Liver (tissue), 9 donors: Measurements from ENCODE around the gene ZNF493. TPM values are rescaled to one million over a fixed set of nuclear protein-coding genes. Genes with fewer than 3 reads are reported as not detected.

Source experiments
- DNase-seq: peaks from one replicate; pipeline ENCODE4 v3.0.0-alpha.2; 2017; ENCODE audit warnings: low spot score
- H3K27ac ChIP-seq, 2 donors: one replicate each; pipeline ENCODE4 v1.7.0; 2013; ENCODE audit warnings: inconsistent platforms in 2 of 2, low read length in 2 of 2, control low read depth in 1 of 2, low read depth in 1 of 2, mild to moderate bottlenecking in 1 of 2
- H3K27me3 ChIP-seq, 4 donors: one replicate each; pipeline versions ENCODE4 v1.6.1 to v1.7.0; 2013; ENCODE audit warnings: low read length in 3 of 4, inconsistent platforms in 1 of 4, mild to moderate bottlenecking in 1 of 4, moderate library complexity in 1 of 4; ENCODE audit not compliant: control insufficient read depth in 4 of 4, insufficient read depth in 4 of 4
- H3K36me3 ChIP-seq, 4 donors: one replicate each; pipeline versions ENCODE4 v1.6.1 to v1.7.0; 2013; ENCODE audit warnings: low read length in 3 of 4, mild to moderate bottlenecking in 3 of 4, low read depth in 1 of 4, moderate library complexity in 1 of 4; ENCODE audit not compliant: control insufficient read depth in 4 of 4, insufficient read depth in 3 of 4
- H3K4me1 ChIP-seq, 4 donors: one replicate each; pipeline versions ENCODE4 v1.6.1 to v1.7.0; 2013; ENCODE audit warnings: low read length in 3 of 4, mild to moderate bottlenecking in 3 of 4, moderate library complexity in 1 of 4; ENCODE audit not compliant: control insufficient read depth in 4 of 4, insufficient read depth in 4 of 4
- H3K4me3 ChIP-seq, 3 donors: one replicate each; pipeline versions ENCODE4 v1.6.1 to v1.7.0; 2013; ENCODE audit warnings: low read length in 3 of 3, control low read depth in 1 of 3, low read depth in 1 of 3, mild to moderate bottlenecking in 1 of 3
- H3K9ac ChIP-seq, 2 donors: one replicate each; pipeline ENCODE4 v1.7.0; 2013; ENCODE audit warnings: low read length in 2 of 2, mild to moderate bottlenecking in 2 of 2, moderate library complexity in 2 of 2, control low read depth in 1 of 2, low read depth in 1 of 2
- H3K9me3 ChIP-seq, 4 donors: one replicate each; pipeline versions ENCODE4 v1.6.1 to v1.7.0; 2013; ENCODE audit warnings: low read length in 3 of 4; ENCODE audit not compliant: control insufficient read depth in 4 of 4
- EGR1 ChIP-seq, 2 donors: IDR thresholded peaks; 2 replicates each; pipeline ENCODE4 v1.6.1; 2016 to 2018; ENCODE audit warnings: antibody characterized with exemption in 2 of 2, low read depth in 2 of 2
- FOXA1 ChIP-seq: IDR thresholded peaks from 2 replicates; pipeline ENCODE4 v1.6.1; 2016; ENCODE audit warnings: antibody characterized with exemption
- FOXA2 ChIP-seq: IDR thresholded peaks from 2 replicates; pipeline ENCODE4 v1.6.1; 2016; ENCODE audit warnings: antibody characterized with exemption
- GABPA ChIP-seq, 2 donors: IDR thresholded peaks in 1 of 2; conservative IDR thresholded peaks in 1 of 2; 2 replicates each; pipeline ENCODE4 v1.6.1; 2016; ENCODE audit warnings: antibody characterized with exemption in 2 of 2, mild to moderate bottlenecking in 1 of 2, moderate library complexity in 1 of 2
- HNF4A ChIP-seq, 2 donors: conservative IDR thresholded peaks; 2 replicates each; pipeline ENCODE4 v1.6.1; 2016; ENCODE audit warnings: antibody characterized with exemption in 2 of 2, mild to moderate bottlenecking in 2 of 2
- HNF4G ChIP-seq: IDR thresholded peaks from 2 replicates; pipeline ENCODE4 v1.6.1; 2016; ENCODE audit warnings: antibody characterized with exemption
- JUND ChIP-seq, 2 donors: IDR thresholded peaks; 2 replicates each; pipeline ENCODE4 v1.6.1; 2016; ENCODE audit warnings: antibody characterized with exemption in 2 of 2
- MAX ChIP-seq: IDR thresholded peaks from 2 replicates; pipeline ENCODE4 v1.6.1; 2016; ENCODE audit warnings: antibody characterized with exemption
- RXRA ChIP-seq, 2 donors: IDR thresholded peaks; 2 replicates each; pipeline ENCODE4 v1.6.1; 2017 to 2018; ENCODE audit warnings: antibody characterized with exemption in 2 of 2, mild to moderate bottlenecking in 1 of 2
- SP1 ChIP-seq: IDR thresholded peaks from 2 replicates; pipeline ENCODE4 v1.6.1; 2018; ENCODE audit warnings: antibody characterized with exemption, mild to moderate bottlenecking
- YY1 ChIP-seq: IDR thresholded peaks from 2 replicates; pipeline ENCODE4 v1.6.1; 2016; ENCODE audit warnings: antibody characterized with exemption, mild to moderate bottlenecking
- WGBS: extraction: QIAGEN DNeasy Blood & Tissue Kit; methylation state at CpG from one replicate; pipeline ENCODE4 v1.1.7; 2013; 5-methylcytosine and 5-hydroxymethylcytosine counted together
- polyA plus RNA-seq, 2 donors: library from polyadenylated mRNA; stranded (reverse) in 1 of 2; unstranded in 1 of 2; fragments of 200-250 nt in 1 of 2; fragments of >200 nt in 1 of 2; fragmentation: Nextera tagmentation in 1 of 2; extraction: Ambion mirVana in 1 of 2; gene quantifications; one replicate each; pipeline versions ENCODE4 v1.2.1 to v1.2.3, GENCODE V29; 2013 to 2015
- total RNA-seq, 2 donors: library from RNA; depleted of rRNA; stranded (reverse); fragments of >200 nt; gene quantifications; one replicate each; pipeline ENCODE4 v1.2.3, GENCODE V29; 2014
- TF ChIP-seq, protein P1 (sequence below): fragments of 150-350 bp; IDR thresholded peaks from 2 replicates; pipeline ENCODE4 v1.5.1; 2017; ENCODE audit warnings: improper control_type of control experiment, low read depth, low read length; ENCODE audit not compliant: missing input control
- TF ChIP-seq, protein P2 (sequence below): IDR thresholded peaks from 2 replicates; pipeline ENCODE4 v1.6.1; 2016; ENCODE audit warnings: antibody characterized with exemption, mild to moderate bottlenecking
- TF ChIP-seq, protein P3 (sequence below): IDR thresholded peaks from 2 replicates; pipeline ENCODE4 v1.6.1; 2016; ENCODE audit warnings: antibody characterized with exemption
- TF ChIP-seq, protein P4 (sequence below): IDR thresholded peaks from 2 replicates; pipeline ENCODE4 v1.6.1; 2016; ENCODE audit warnings: antibody characterized with exemption
- donor health status: healthy.
- donor health status: healthy.
- donor health status: healthy.
- donor health status: healthy.
- donor health status: healthy.

ZNF493 gene
- total and polyA plus RNA-seq, 4 donors: 1.2 to 15.4 (median 9.6) TPM

DNA sequence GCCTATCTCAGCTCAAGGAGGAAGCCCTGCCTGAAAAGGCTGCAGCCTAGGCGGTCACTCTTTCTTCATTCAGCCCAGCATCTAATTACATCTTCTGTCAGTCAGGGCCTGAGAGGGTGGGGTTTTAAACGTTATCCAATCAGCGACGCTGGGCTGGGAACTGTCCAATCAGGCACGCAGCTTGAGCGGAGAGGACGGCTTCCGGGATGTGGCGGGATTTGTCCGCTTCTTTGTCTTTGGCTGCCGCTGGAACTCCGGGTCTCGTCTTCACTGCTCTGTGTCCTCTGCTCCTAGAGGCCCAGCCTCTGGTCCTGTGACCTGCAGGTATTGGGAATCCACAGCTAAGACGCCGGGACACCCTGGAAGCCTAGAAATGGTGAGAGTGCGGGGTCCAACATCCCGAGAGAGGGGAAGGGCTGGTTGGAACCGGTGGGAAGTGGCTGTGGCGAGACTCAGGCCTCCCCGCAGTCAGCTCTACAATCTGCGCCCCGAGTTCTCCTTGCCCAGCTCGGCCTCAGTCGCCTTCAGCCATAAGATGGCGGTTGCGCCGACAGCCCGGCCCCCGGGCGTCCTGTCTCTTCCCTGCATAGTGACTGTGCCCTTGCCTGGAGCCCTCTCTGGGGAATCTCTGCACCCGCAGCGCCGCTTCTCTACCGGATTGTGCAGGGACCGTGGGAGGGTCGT is 38.0 kb upstream of the ZNF493 start, which contains the start of gene ZNF738:
Gene ZNF738 (plus strand): TSS at position 233 of the 684 bp plus-strand sequence. CDS start 141 bp downstream, at position 374.
- no peak for TF ChIP-seq MAX
- TF ChIP-seq GABPA (IDR thresholded peaks at IDR 0.05 in 1 of 2, conservative IDR thresholded peaks at IDR 0.05 in 1 of 2): peak; percentile 29 to 55
- peak; percentile 48 for TF ChIP-seq SP1

DNA sequence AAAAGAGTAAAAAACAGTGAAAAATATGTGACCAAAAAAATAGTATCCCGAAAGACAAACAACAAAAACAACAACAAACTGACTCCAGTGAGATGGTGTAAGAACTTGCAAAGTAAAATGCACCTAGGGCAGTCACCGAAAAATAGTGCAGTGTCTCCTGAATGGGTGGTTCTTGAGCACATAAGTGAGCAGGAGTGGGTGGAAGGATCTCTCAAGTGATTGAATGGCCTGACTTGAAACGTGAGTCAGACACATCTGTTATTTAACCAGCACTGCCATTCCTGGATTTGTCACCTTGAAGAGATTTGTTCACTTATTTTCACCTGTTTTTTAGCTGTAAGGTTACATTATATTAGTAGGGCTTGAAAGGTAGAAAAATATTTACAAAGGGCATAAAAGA is 34.6 kb upstream of the ZNF493 start:
- H3K9ac ChIP-seq: no peak overlapping the region
- WGBS: 90% methylated on average over 3 of the region's 3 CpGs
- no peak overlapping the region for H3K4me3 ChIP-seq
- peaks cover 0 to 3% (median 0%) of the 10 kb centered on the region in 4 donors for H3K36me3 ChIP-seq
- TF ChIP-seq, protein P1, sequence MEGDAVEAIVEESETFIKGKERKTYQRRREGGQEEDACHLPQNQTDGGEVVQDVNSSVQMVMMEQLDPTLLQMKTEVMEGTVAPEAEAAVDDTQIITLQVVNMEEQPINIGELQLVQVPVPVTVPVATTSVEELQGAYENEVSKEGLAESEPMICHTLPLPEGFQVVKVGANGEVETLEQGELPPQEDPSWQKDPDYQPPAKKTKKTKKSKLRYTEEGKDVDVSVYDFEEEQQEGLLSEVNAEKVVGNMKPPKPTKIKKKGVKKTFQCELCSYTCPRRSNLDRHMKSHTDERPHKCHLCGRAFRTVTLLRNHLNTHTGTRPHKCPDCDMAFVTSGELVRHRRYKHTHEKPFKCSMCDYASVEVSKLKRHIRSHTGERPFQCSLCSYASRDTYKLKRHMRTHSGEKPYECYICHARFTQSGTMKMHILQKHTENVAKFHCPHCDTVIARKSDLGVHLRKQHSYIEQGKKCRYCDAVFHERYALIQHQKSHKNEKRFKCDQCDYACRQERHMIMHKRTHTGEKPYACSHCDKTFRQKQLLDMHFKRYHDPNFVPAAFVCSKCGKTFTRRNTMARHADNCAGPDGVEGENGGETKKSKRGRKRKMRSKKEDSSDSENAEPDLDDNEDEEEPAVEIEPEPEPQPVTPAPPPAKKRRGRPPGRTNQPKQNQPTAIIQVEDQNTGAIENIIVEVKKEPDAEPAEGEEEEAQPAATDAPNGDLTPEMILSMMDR: no peak
- TF ChIP-seq YY1: no peak
- no peak for TF ChIP-seq FOXA1
- TF ChIP-seq EGR1 (IDR thresholded peaks at IDR 0.05; ENCODE audit: low read depth in 2 of 2): no peak
- TF ChIP-seq, protein P2, sequence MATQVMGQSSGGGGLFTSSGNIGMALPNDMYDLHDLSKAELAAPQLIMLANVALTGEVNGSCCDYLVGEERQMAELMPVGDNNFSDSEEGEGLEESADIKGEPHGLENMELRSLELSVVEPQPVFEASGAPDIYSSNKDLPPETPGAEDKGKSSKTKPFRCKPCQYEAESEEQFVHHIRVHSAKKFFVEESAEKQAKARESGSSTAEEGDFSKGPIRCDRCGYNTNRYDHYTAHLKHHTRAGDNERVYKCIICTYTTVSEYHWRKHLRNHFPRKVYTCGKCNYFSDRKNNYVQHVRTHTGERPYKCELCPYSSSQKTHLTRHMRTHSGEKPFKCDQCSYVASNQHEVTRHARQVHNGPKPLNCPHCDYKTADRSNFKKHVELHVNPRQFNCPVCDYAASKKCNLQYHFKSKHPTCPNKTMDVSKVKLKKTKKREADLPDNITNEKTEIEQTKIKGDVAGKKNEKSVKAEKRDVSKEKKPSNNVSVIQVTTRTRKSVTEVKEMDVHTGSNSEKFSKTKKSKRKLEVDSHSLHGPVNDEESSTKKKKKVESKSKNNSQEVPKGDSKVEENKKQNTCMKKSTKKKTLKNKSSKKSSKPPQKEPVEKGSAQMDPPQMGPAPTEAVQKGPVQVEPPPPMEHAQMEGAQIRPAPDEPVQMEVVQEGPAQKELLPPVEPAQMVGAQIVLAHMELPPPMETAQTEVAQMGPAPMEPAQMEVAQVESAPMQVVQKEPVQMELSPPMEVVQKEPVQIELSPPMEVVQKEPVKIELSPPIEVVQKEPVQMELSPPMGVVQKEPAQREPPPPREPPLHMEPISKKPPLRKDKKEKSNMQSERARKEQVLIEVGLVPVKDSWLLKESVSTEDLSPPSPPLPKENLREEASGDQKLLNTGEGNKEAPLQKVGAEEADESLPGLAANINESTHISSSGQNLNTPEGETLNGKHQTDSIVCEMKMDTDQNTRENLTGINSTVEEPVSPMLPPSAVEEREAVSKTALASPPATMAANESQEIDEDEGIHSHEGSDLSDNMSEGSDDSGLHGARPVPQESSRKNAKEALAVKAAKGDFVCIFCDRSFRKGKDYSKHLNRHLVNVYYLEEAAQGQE: no peak
- no peak for TF ChIP-seq FOXA2
- TF ChIP-seq, protein P3, sequence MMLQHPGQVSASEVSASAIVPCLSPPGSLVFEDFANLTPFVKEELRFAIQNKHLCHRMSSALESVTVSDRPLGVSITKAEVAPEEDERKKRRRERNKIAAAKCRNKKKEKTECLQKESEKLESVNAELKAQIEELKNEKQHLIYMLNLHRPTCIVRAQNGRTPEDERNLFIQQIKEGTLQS: no peak
- no peak for TF ChIP-seq RXRA (IDR thresholded peaks at IDR 0.05)
- no peak for TF ChIP-seq HNF4G
- TF ChIP-seq HNF4A (conservative IDR thresholded peaks at IDR 0.05): no peak
- no peak for TF ChIP-seq SP1
- no peak for TF ChIP-seq JUND (IDR thresholded peaks at IDR 0.05)
- TF ChIP-seq, protein P4, sequence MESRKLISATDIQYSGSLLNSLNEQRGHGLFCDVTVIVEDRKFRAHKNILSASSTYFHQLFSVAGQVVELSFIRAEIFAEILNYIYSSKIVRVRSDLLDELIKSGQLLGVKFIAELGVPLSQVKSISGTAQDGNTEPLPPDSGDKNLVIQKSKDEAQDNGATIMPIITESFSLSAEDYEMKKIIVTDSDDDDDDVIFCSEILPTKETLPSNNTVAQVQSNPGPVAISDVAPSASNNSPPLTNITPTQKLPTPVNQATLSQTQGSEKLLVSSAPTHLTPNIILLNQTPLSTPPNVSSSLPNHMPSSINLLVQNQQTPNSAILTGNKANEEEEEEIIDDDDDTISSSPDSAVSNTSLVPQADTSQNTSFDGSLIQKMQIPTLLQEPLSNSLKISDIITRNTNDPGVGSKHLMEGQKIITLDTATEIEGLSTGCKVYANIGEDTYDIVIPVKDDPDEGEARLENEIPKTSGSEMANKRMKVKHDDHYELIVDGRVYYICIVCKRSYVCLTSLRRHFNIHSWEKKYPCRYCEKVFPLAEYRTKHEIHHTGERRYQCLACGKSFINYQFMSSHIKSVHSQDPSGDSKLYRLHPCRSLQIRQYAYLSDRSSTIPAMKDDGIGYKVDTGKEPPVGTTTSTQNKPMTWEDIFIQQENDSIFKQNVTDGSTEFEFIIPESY: no peak
- H3K27ac ChIP-seq: no peak overlapping the region
- H3K27me3 ChIP-seq: no peaks in the 10 kb centered on the region
- no peaks in the 10 kb centered on the region for H3K4me1 ChIP-seq
- no peak for DNase-seq
- H3K9me3 ChIP-seq: peaks cover 0 to 8% (median 3%) of the 10 kb centered on the region in 4 donors

More for the DNA sequence above, 38.0 kb upstream of the ZNF493 start, which contains the start of gene ZNF738:
- H3K27ac ChIP-seq: peak within 1 kb of the TSS in 1 of 2 donors; percentile 54
- no peaks in the 10 kb centered on the region for H3K36me3 ChIP-seq
- H3K27me3 ChIP-seq: no peaks in the 10 kb centered on the region
- H3K4me3 ChIP-seq: peak within 1 kb of the TSS; percentile 16 to 44 (median 36)
- no peaks in the 10 kb centered on the region for H3K4me1 ChIP-seq
- peak; percentile 78 for DNase-seq
- H3K9ac ChIP-seq: no peak within 1 kb of the TSS
- 2% methylated on average over 36 of the region's 36 CpGs for WGBS
- H3K9me3 ChIP-seq: peaks cover 0 to 4% (median 3%) of the 10 kb centered on the region in 4 donors
